GM13977 (cell line): ENCODE data around the gene ASXL1.
"Not testable (repeated sequence)": the region's sequence is repeated elsewhere in the genome, so short reads cannot be mapped to it uniquely, and the experiment has no call there.

Experiments used
- DNase-seq: peaks from one replicate; pipeline ENCODE4 v3.0.0; 2012; ENCODE audit warnings: low spot score
- in situ Hi-C: fragments of 300-500 bp; cut with MboI; formaldehyde crosslinking; loops from one replicate; pipeline ENCODE4 v1.12.0; 2022; ENCODE audit warnings: low sequenced_read_pairs, low pct_unique_long_range_greater_than_20kb, mixed read lengths, inconsistent platforms; ENCODE audit not compliant: unreplicated experiment
- TF ChIP-seq, protein P1 (sequence below): IDR thresholded peaks from 2 replicates; pipeline ENCODE4 v1.5.1; 2012; ENCODE audit warnings: mild to moderate bottlenecking, control low read depth; ENCODE audit not compliant: insufficient read depth; ENCODE audit errors: extremely low read depth, missing control alignments

ASXL1 gene

GRCh38 chr20:32319100-32319499, 39.0 kb upstream of the ASXL1 start:
- no peak for DNase-seq
- in situ Hi-C loops, result no loop called here
- TF ChIP-seq, protein P1, sequence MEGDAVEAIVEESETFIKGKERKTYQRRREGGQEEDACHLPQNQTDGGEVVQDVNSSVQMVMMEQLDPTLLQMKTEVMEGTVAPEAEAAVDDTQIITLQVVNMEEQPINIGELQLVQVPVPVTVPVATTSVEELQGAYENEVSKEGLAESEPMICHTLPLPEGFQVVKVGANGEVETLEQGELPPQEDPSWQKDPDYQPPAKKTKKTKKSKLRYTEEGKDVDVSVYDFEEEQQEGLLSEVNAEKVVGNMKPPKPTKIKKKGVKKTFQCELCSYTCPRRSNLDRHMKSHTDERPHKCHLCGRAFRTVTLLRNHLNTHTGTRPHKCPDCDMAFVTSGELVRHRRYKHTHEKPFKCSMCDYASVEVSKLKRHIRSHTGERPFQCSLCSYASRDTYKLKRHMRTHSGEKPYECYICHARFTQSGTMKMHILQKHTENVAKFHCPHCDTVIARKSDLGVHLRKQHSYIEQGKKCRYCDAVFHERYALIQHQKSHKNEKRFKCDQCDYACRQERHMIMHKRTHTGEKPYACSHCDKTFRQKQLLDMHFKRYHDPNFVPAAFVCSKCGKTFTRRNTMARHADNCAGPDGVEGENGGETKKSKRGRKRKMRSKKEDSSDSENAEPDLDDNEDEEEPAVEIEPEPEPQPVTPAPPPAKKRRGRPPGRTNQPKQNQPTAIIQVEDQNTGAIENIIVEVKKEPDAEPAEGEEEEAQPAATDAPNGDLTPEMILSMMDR, result no peak

DNA sequence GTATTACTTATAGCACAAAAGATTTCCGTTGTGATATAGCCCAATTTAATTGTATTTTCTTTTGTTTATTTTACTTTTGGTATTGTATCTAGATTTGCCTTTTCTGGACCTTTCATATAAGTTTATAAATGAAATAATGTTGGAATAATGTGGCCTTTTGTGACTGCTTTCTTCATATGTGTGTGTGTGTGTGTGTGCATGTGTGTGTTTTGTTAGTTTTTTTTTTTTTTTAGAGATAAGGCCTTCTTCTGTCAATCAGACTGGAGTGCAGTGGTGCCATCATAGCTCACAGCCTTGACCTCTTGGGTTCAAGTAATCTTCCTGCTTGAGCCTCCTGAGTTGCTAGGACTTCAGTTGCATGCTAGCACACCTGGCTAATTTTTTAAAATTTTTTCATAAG, 37.8 kb upstream of the ASXL1 start:
- TF ChIP-seq, protein P1, result no peak
- DNase-seq, result no peak
- in situ Hi-C loops, result no loop called here

GRCh38 chr20:32321390-32321789, 36.7 kb upstream of the ASXL1 start:
- in situ Hi-C loops, result no loop called here
- DNase-seq, result no peak
- TF ChIP-seq, protein P1, result no peak

DNA sequence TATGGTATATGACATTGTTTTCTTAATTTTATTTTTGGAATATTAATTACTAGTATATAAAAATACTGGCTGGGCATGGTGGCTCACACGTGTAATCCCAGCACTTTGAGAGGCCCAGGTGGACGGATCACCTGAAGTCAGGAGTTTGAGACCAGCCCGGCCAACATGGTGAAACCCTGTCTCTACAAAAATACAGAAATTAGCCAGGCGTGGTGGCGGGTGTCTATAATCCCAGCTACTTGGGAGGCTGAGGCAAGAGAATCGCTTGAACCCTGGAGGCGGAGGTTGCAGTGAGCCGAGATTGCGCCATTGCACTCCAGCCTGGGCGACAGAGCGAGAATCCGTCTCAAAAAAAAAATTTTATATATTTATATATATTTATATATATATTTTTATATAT, 35.9 kb upstream of the ASXL1 start:
- in situ Hi-C loops, DNase-seq: not testable (repeated sequence)

GRCh38 chr20:32323761-32324160, 34.4 kb upstream of the ASXL1 start:
- in situ Hi-C loops, DNase-seq: not testable (repeated sequence)

DNA sequence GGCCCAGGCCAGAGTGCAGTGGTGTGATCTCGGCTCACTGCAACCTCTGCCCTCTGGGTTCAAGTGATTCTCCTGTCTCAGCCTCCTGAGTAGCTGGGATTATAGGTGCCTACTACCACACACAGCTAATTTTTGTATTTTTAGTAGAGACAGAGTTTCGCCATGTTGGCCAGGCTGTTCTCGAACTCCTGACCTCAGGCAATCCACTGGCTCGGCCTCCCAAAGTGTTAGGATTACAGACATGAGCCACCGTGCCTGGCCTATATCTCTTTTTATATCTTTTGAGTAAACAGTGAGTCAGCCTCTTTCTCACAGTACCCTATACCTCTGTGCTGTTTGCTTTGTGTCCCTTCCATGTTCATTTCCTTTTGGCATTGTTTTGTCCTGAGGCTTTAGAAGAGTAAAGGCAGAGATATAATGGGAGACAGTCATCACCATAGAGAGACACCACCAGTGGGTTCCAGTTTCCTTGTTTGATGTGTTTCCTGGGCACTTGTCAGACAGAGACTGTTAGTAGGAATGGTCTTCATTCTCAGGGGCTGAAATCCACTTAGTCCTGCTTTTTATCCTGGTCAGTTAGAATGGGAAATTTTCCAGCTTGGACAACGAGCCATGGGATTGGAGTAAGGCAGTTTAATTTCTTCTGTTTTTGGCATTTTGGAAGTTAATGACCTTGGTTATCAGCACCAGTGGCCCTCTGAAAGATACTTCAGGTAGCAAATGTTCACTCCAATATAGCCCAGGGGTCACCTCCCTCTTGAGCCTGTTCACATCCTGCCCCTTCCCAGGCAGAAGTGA, 32.2 kb upstream of the ASXL1 start:
- in situ Hi-C loops, result no loop called here
- no peak for DNase-seq
- TF ChIP-seq, protein P1, result no peak

GRCh38 chr20:32326504-32326845, 31.7 kb upstream of the ASXL1 start:
- no peak for DNase-seq
- TF ChIP-seq, protein P1, result no peak
- in situ Hi-C loops, result no loop called here

GRCh38 chr20:32327087-32327681, 30.9 kb upstream of the ASXL1 start:
- in situ Hi-C loops, result no loop called here
- DNase-seq, result no peak
- TF ChIP-seq, protein P1, result no peak
